Activated B cell treated with CpG ODN at 0.5 μM for 24 hours (primary cell): ENCODE measurements around the gene HCN1. TPM values are rescaled to one million over a fixed set of nuclear protein-coding genes. Genes with fewer than 3 reads are reported as not detected.

Experiments
- ATAC-seq: fragments of 200-7000 bp; cut with Tn5 transposase; one replicate; pipeline ENCODE4 v1.10.0; 2021; ENCODE audit warnings: low read depth, mild to moderate bottlenecking, moderate library complexity
- CTCF ChIA-PET: fragments of 350-600 bp; sonication (Branson Sonifier 250); formaldehyde crosslinking; loops from one replicate; lab custom pipeline; 2021; ENCODE audit warnings: antibody characterized with exemption; lab: Charles Lee
- POLR2A ChIA-PET: fragments of 350-600 bp; sonication (Branson Sonifier 250); formaldehyde crosslinking; loops from one replicate; lab custom pipeline; 2021; ENCODE audit warnings: antibody characterized with exemption; lab: Charles Lee
- DNase-seq: peaks from one replicate; pipeline ENCODE4 v3.0.0; 2022
- H3K27ac Mint-ChIP-seq: one replicate; pipeline ENCODE4 v1.8.0; 2020; ENCODE audit warnings: mixed read lengths
- H3K27me3 Mint-ChIP-seq: one replicate; pipeline ENCODE4 v1.8.0; 2021; ENCODE audit warnings: mixed read lengths
- H3K36me3 Mint-ChIP-seq: one replicate; pipeline ENCODE4 v1.8.0; 2021; ENCODE audit warnings: low read depth, mixed read lengths
- H3K4me1 Mint-ChIP-seq: one replicate; pipeline ENCODE4 v1.8.0; 2021; ENCODE audit warnings: mixed read lengths
- H3K4me3 Mint-ChIP-seq: one replicate; pipeline ENCODE4 v1.8.0; 2020; ENCODE audit warnings: mild to moderate bottlenecking, mixed read lengths
- H3K9me3 Mint-ChIP-seq: one replicate; pipeline ENCODE4 v1.8.0; 2020; ENCODE audit warnings: mixed read lengths
- CTCF ChIP-seq: fragments of 200-600 bp; IDR thresholded peaks from one replicate; pipeline ENCODE4 v1.8.0; 2022; ENCODE audit warnings: antibody characterized with exemption, mild to moderate bottlenecking
- intact Hi-C: fragments of 100-400 bp; cut with micrococcal nuclease; formaldehyde crosslinking; loops from one replicate; pipeline ENCODE4 v1.15.1; 2024
- total RNA-seq: library from RNA; stranded (reverse); gene quantifications from 2 replicates; pipeline ENCODE4 v1.2.3, GENCODE V29; 2022

HCN1 gene
- total RNA-seq, 1 donor from 2014 or later: not detected

GRCh38 chr5:45414620-45415573 lies 281.3 kb downstream of the HCN1 start:
- Mint-ChIP-seq H3K4me1 (no peaks in the 10 kb centered on the region), H3K27ac (no peak overlapping the region), H3K9me3 (peaks cover 8% of the 10 kb centered on the region), H3K27me3 (no peaks in the 10 kb centered on the region), H3K4me3 (no peak overlapping the region), H3K36me3 (no peaks in the 10 kb centered on the region)
- no peak for ATAC-seq
- intact Hi-C loops: no loop called here
- no peak for DNase-seq
- POLR2A ChIA-PET: no interaction called here
- no peak for TF ChIP-seq CTCF
- CTCF ChIA-PET: no interaction called here

GRCh38 chr5:45411971-45412612 lies 284.1 kb downstream of the HCN1 start:
- Mint-ChIP-seq H3K27ac (no peak overlapping the region), H3K4me3 (no peak overlapping the region), H3K9me3 (peaks cover 8% of the 10 kb centered on the region), H3K36me3 (no peaks in the 10 kb centered on the region), H3K4me1 (no peaks in the 10 kb centered on the region), H3K27me3 (no peaks in the 10 kb centered on the region)
- intact Hi-C loops: no loop called here
- ChIA-PET CTCF (no interaction called here), POLR2A (no interaction called here)
- ATAC-seq: no peak
- TF ChIP-seq CTCF: no peak
- DNase-seq: no peak

GRCh38 chr5:45410304-45410995 lies 285.7 kb downstream of the HCN1 start:
- Mint-ChIP-seq H3K4me3 (no peak overlapping the region), H3K27ac (no peak overlapping the region), H3K36me3 (no peaks in the 10 kb centered on the region), H3K9me3 (peaks cover 8% of the 10 kb centered on the region), H3K27me3 (no peaks in the 10 kb centered on the region), H3K4me1 (no peaks in the 10 kb centered on the region)
- CTCF ChIA-PET: no interaction called here
- ATAC-seq: no peak
- POLR2A ChIA-PET: no interaction called here
- intact Hi-C loops: no loop called here
- TF ChIP-seq CTCF: no peak
- DNase-seq: no peak

- H3K9me3 Mint-ChIP-seq: peaks cover 5% of the 10 kb centered on the region
- no peak for TF ChIP-seq CTCF
- H3K4me3 Mint-ChIP-seq: no peak overlapping the region
- intact Hi-C loops: no loop called here
- H3K27me3 Mint-ChIP-seq: no peaks in the 10 kb centered on the region
- DNase-seq (no peak), ATAC-seq (no peak)
- ChIA-PET POLR2A (no interaction called here), CTCF (no interaction called here)
- H3K27ac Mint-ChIP-seq: no peak overlapping the region
- no peaks in the 10 kb centered on the region for H3K36me3 Mint-ChIP-seq
- H3K4me1 Mint-ChIP-seq: no peaks in the 10 kb centered on the region
Measured at GRCh38 chr5:45408067-45408466, 288.1 kb downstream of the HCN1 start.
